Measurements from ENCODE around the gene ANKRD44. TPM values are rescaled to one million over a fixed set of nuclear protein-coding genes. Genes with fewer than 3 reads are reported as not detected.

ANKRD44 gene
- total RNA-seq, 6 experiments from 2014 or later = 3.8 to 5.7 (median 4.7) TPM

- Mint-ChIP-seq H3K36me3 (ENCODE audit: low read depth) (no peaks in the 10 kb centered on the region), H3K27ac (no peak overlapping the region), H3K27me3 (ENCODE audit: insufficient read depth) (no peaks in the 10 kb centered on the region; the same call in 1 of the 2 replicates), H3K9me3 (no peaks in the 10 kb centered on the region), H3K4me3 (no peak overlapping the region), H3K4me1 (ENCODE audit: low read depth) (peaks cover 46% of the 10 kb centered on the region)
- TF ChIP-seq CTCF (IDR thresholded peaks at IDR 0.05) = peak; percentile 79
- no peak for DNase-seq
Measured at GRCh38 chr2:197075754-197076337, 234.7 kb downstream of the ANKRD44 start.

GRCh38 chr2:197075281-197075680 is 235.3 kb downstream of the ANKRD44 start:
- Mint-ChIP-seq H3K27ac (no peak overlapping the region), H3K36me3 (ENCODE audit: low read depth) (no peaks in the 10 kb centered on the region), H3K9me3 (no peaks in the 10 kb centered on the region), H3K4me3 (no peak overlapping the region), H3K4me1 (ENCODE audit: low read depth) (peaks cover 41% of the 10 kb centered on the region), H3K27me3 (ENCODE audit: insufficient read depth) (no peaks in the 10 kb centered on the region; the same call in 1 of the 2 replicates)
- TF ChIP-seq CTCF (IDR thresholded peaks at IDR 0.05) = no peak
- DNase-seq = no peak

GRCh38 chr2:197073701-197074433 is 236.7 kb downstream of the ANKRD44 start:
- Mint-ChIP-seq H3K4me3 (no peak overlapping the region), H3K36me3 (ENCODE audit: low read depth) (no peaks in the 10 kb centered on the region), H3K27me3 (ENCODE audit: insufficient read depth) (no peaks in the 10 kb centered on the region; the same call in 1 of the 2 replicates), H3K27ac (no peak overlapping the region), H3K9me3 (no peaks in the 10 kb centered on the region), H3K4me1 (ENCODE audit: low read depth) (peaks cover 27% of the 10 kb centered on the region)
- TF ChIP-seq CTCF (IDR thresholded peaks at IDR 0.05) = no peak
- no peak for DNase-seq

GRCh38 chr2:197073270-197073669 is 237.3 kb downstream of the ANKRD44 start:
- Mint-ChIP-seq H3K4me1 (ENCODE audit: low read depth) (peaks cover 23% of the 10 kb centered on the region), H3K4me3 (no peak overlapping the region), H3K27me3 (ENCODE audit: insufficient read depth) (no peaks in the 10 kb centered on the region), H3K9me3 (no peaks in the 10 kb centered on the region), H3K36me3 (ENCODE audit: low read depth) (no peaks in the 10 kb centered on the region), H3K27ac (no peak overlapping the region)
- TF ChIP-seq CTCF (IDR thresholded peaks at IDR 0.05) = no peak
- no peak for DNase-seq

- no peak for TF ChIP-seq CTCF (IDR thresholded peaks at IDR 0.05)
- peaks cover 21% of the 10 kb centered on the region for H3K4me1 Mint-ChIP-seq (ENCODE audit: low read depth)
- no peaks in the 10 kb centered on the region for H3K27me3 Mint-ChIP-seq (ENCODE audit: insufficient read depth)
- no peaks in the 10 kb centered on the region for H3K9me3 Mint-ChIP-seq
- DNase-seq = no peak
- no peaks in the 10 kb centered on the region for H3K36me3 Mint-ChIP-seq (ENCODE audit: low read depth)
- no peak overlapping the region for H3K27ac Mint-ChIP-seq
- H3K4me3 Mint-ChIP-seq = no peak overlapping the region
Measured at GRCh38 chr2:197072533-197072932, 238.0 kb downstream of the ANKRD44 start.

Data from HFFc6 (cell line).